Adrenal gland (tissue), 5 donors: ENCODE results near the gene NOS1.

Experiments used
- POLR2A ChIP-seq, 2 donors: fragments of 450-650 bp; IDR thresholded peaks; one replicate each; pipeline ENCODE4 v1.6.1; 2017; ENCODE audit warnings: antibody characterized with exemption in 2 of 2, mild to moderate bottlenecking in 2 of 2, moderate library complexity in 1 of 2
- TF ChIP-seq, protein P1 (sequence below), 6 experiments: fragments of 450-650 bp in 4 of 6; fragments of 200-600 bp in 2 of 6; sonication (generic) in 1 of 6; IDR thresholded peaks; 1 replicate in 5 of 6; 2 replicates in 1 of 6; pipeline versions ENCODE4 v1.5.1 to v1.8.0; 2016 to 2021; ENCODE audit warnings: antibody characterized with exemption in 6 of 6, mild to moderate bottlenecking in 2 of 6, moderate library complexity in 1 of 6
- donor health status: DM: no; HTN: no; CAD: no.

DNA sequence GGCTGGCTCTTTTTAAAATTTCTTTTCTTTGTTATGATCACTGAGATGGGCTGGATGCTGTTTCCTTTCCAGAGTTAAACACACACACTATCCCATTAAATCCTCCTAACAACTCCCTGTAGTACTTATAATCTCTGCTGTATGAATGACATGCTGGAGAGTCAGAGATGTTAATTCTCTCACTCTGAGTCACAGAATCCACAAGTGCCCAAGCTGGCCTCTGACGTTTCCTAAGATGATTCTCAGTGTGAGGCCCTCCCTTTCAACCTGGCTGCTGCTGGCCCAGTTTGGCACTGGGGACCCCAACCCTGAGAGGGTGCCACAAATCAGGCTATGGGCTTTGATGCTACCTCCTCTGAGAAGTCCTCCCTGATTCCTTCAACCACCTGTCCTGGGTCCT lies 5.4 kb downstream of the NOS1 start:
- TF ChIP-seq, protein P1, sequence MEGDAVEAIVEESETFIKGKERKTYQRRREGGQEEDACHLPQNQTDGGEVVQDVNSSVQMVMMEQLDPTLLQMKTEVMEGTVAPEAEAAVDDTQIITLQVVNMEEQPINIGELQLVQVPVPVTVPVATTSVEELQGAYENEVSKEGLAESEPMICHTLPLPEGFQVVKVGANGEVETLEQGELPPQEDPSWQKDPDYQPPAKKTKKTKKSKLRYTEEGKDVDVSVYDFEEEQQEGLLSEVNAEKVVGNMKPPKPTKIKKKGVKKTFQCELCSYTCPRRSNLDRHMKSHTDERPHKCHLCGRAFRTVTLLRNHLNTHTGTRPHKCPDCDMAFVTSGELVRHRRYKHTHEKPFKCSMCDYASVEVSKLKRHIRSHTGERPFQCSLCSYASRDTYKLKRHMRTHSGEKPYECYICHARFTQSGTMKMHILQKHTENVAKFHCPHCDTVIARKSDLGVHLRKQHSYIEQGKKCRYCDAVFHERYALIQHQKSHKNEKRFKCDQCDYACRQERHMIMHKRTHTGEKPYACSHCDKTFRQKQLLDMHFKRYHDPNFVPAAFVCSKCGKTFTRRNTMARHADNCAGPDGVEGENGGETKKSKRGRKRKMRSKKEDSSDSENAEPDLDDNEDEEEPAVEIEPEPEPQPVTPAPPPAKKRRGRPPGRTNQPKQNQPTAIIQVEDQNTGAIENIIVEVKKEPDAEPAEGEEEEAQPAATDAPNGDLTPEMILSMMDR (IDR thresholded peaks at IDR 0.05): no peak
- TF ChIP-seq POLR2A (IDR thresholded peaks at IDR 0.05): no peak
